Measurements from ENCODE around the gene CDH13.

CDH13 gene

GRCh38 chr16:83742124-83742899 is 1115.5 kb downstream of the CDH13 start:
- no peak for DNase-seq

GRCh38 chr16:83743241-83743640 is 1116.5 kb downstream of the CDH13 start:
- DNase-seq: no peak

- DNase-seq: no peak
Observed at GRCh38 chr16:83743720-83744119, 1117.0 kb downstream of the CDH13 start.

DNA sequence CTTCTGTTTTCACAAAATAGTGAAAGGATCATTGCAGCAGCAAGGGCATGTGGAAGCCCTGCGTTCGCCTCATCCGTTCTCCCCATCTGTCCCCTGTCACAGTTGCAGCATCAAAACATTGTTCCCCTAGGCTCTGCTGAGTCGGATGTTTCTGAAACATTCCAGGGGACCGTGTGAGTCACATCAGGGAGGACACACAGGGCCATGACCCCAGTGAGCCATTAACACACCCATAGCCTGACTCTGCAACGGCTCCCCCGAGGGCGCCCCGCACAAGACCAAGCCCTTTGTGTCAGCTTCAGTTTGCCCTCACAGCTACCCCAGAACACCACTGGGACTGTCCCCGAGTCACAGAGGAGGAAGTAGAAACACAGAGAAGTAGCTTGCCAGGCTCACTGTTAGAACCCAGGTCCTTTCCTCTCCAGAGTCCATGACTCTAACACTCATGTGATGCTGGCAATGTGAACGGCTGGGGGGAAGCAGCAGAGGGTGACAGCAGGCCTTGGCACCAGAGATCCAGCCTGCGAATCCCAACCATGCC is 1117.7 kb downstream of the CDH13 start:
- peak; percentile 96 for DNase-seq

DNA sequence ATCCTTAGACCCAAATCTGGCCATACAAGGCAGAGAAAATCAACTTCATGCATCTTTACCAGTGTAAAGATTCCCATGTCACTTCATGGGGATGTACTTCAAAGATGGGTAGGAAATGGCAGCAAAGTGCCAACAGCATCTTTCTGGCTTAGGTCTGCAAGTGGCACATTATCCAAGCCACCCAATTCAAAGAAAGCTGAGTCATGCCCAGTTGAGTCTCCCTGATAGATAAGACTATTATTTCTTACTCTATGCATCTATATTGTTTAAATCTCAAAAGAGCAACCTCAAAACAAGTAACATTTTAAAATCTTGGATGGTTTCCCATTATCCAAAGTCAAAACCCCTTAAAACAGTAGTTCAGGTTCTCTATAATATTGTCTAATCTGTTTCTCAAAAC is 1119.8 kb downstream of the CDH13 start:
- no peak for DNase-seq

GRCh38 chr16:83747936-83748335 is 1121.2 kb downstream of the CDH13 start:
- no peak for DNase-seq

- DNase-seq: no peak
Observed at GRCh38 chr16:83755391-83755790, 1128.6 kb downstream of the CDH13 start.

- no peak for DNase-seq
Observed at GRCh38 chr16:83762141-83762991, 1135.6 kb downstream of the CDH13 start.

- DNase-seq: no peak
Observed at GRCh38 chr16:83762992-83763358, 1136.2 kb downstream of the CDH13 start.

GRCh38 chr16:83768986-83769385 is 1142.2 kb downstream of the CDH13 start:
- DNase-seq: no peak

DNA sequence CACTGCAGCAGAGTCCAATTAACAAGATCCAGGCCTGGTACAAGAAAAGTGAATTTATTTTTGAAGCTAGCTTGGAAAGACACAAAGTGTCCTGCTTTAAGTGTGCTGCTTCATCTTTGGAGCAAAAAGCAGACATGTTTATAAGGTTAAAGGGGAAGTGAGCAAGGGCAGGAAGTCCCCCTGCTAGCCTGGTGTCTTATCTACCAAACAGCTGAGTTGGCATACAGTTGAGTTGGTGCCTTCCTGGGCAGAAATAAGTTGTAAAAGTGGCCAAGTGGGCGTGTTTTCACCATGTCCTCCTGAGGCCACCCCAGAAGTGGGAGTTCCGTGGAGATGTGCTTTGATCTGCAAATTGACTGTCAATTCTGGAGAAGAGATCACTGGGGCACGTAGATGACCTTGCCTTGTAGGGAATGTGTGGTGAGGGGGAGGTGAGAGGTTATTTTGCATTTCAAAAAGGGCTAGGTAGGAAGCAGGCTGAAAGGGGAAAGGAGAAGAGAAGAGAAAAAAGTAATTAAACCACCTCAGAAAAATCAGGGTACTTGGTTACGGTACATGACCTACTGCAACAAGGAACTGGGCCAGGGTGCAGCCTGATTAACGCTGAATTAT is 1142.7 kb downstream of the CDH13 start:
- DNase-seq: peak; percentile 59

GRCh38 chr16:83771306-83771942 is 1144.7 kb downstream of the CDH13 start:
- DNase-seq: no peak

DNA sequence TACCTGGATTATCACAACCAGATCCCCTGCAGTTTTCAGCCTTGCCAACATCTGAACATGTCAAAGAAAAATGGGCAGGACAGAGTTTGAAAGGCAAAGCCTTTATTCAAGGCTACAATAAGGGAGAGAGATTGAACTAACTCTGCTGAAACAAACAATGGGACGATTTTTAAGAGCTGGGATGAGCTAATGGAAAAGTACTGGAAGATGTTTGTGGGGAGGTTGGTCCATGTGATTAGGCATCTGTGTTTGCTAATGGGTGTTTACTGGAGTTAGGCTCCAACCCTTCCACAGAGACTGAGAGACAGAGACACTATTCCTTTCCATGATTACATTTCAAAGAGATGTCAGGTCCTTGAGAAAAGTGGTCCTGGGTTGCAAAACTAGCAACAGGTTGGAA is 1146.0 kb downstream of the CDH13 start:
- no peak for DNase-seq

DNA sequence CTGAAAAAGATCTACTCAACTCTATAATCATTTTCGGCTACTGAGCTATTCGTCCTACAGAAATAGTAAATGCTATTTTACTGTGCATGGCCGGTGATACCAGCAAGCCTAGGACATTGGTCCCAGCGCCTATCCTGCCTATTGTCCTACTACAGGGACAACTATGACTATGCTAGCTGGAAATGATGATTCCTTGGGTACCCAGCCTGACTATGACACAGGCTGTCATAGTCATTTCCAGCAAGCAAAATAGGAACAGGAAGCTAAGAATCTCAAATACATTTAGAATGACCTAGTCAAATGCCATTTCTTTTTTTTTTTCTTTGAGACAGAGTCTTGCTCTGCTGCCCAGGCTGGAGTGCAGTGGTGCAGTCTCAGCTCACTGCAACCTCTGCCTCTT is 1147.3 kb downstream of the CDH13 start:
- DNase-seq: peak; percentile 6

DNA sequence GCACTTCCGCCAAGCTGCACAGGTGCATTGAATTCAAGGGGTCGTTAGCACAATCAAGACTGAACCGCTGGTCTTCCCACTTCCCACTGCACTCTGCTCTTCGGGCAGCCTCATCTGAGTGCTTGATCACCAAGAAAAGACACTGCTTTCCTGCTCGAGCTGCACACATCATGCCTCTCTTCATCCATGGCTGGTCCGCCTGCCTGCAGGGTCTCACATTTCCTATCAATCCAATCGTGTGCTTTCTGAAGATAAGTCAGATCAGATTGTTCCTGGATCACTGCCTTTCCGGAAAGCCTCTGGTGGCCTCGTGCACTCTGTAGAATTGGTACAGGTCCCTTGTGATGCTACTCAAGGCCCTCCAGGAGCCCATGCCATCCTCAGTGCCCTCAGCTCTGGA is 1150.2 kb downstream of the CDH13 start:
- DNase-seq: no peak

GRCh38 chr16:83779886-83780285 is 1153.1 kb downstream of the CDH13 start:
- DNase-seq: no peak

DNA sequence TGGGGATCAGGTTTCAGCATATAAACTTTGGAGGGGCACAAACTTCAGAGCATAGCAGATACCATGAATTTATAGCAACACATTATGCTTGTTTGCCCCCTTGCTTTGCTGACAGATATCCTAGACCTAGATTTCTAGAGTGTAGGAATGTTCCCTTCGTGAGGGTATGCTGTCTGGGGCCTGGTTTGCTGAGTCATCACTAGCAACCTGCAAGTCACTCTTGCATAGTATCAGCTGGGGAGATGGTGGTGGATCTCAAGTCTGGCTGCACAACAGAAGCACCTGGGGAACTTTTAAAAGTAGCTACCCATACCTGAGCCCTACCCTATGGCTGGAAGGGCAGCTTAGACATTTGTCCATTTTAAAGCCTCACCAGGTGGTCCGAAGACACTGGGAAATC is 1158.7 kb downstream of the CDH13 start:
- no peak for DNase-seq

DNA sequence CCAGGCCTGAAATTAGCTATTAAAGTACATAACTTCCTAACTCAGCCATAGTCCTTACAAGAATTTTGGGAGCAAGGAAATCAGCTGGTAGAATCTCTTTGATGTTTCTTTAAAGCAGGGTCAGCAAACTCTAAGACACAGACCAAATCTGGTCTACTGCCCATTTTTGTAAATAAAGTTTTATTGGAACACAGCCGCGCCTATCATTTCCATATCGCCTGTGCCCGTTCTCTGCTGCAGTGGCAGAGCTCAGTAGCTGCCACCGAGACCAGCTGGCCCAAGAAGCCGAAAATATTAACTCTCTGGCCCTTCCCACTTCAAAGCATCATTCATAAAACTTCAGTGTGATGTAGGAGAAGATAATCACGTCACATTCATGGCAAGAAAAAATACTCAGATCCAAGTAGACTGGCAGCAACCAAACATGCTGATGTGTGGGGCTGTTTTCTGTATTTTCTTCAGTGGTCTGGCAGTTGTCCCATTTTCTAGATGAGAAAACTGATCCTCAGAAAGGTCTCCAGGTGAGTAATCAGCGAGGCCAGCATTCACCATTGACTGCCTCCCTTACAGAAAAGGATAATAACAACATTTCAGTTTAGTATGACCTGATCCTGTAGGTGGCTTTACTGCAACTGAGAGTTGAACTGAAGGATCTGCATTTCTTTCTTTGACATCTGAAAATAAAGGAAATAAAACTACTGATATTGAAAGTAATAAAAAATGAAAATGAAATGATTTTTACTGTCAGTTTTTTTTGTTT is 1163.1 kb downstream of the CDH13 start:
- DNase-seq: no peak

DNA sequence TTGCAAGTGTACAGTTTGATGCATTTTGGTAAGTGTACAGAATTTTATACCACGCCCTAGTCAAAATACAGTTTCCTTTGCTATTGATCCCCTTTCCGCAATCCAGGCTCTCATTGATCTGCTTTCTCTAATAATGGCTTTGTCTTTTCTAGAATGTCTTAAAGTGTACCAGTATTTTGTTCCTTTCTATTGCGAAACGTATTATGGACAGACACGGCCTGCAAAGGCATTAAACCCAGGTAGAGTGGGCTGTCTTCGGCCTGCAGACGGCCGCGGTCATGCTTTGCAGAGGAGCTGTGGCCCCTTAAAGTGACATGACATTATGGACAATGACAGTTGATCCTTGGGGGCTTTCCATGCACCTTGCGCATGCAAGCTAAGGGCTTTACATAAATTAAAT is 1165.1 kb downstream of the CDH13 start:
- no peak for DNase-seq

GRCh38 chr16:83792391-83792790 is 1165.6 kb downstream of the CDH13 start:
- no peak for DNase-seq

GRCh38 chr16:83793179-83793578 is 1166.4 kb downstream of the CDH13 start:
- DNase-seq: no peak

- no peak for DNase-seq
Observed at GRCh38 chr16:83794860-83795554, 1168.2 kb downstream of the CDH13 start.

Measured in MV-4-11 (cell line).